Lower leg skin (tissue), 4 donors: ENCODE measurements around the gene RPS6KC1. TPM values are rescaled to one million over a fixed set of nuclear protein-coding genes. Genes with fewer than 3 reads are reported as not detected.

Experiments
- DNase-seq, 2 donors: peaks; one replicate each; pipeline ENCODE4 v3.0.0-alpha.2; 2019; ENCODE audit warnings: low spot score in 2 of 2
- H3K4me3 ChIP-seq: fragments of 200-600 bp; sonication (generic); 2 replicates; pipeline ENCODE4 v1.5.1; 2017; ENCODE audit warnings: mild to moderate bottlenecking, low read depth; ENCODE audit not compliant: poor library complexity, severe bottlenecking
- POLR2A ChIP-seq, 2 donors: fragments of 450-650 bp; IDR thresholded peaks; one replicate each; pipeline ENCODE4 v1.6.1; 2016 to 2017; ENCODE audit warnings: antibody characterized with exemption in 2 of 2, mild to moderate bottlenecking in 1 of 2, moderate library complexity in 1 of 2
- WGBS, 2 donors: methylation state at CpG; one replicate each; pipeline ENCODE4 v1.1.5; 2018; 5-methylcytosine and 5-hydroxymethylcytosine counted together
- intact Hi-C: fragments of 100-400 bp; cut with DNase I; formaldehyde crosslinking; loops from one replicate; pipeline ENCODE4 v1.15.0; 2023; ENCODE audit warnings: low total_unique reads
- total RNA-seq, 4 donors: library from RNA; depleted of rRNA; stranded (reverse); fragments of >200 nt; gene quantifications; one replicate each; pipeline ENCODE4 v1.1.0, GENCODE V29; 2016
- TF ChIP-seq, protein P1 (sequence below), 3 donors: fragments of 450-650 bp; IDR thresholded peaks; one replicate each; pipeline ENCODE4 v1.5.1; 2016; ENCODE audit warnings: antibody characterized with exemption in 3 of 3, mild to moderate bottlenecking in 3 of 3, moderate library complexity in 2 of 3

RPS6KC1 gene, protein sequence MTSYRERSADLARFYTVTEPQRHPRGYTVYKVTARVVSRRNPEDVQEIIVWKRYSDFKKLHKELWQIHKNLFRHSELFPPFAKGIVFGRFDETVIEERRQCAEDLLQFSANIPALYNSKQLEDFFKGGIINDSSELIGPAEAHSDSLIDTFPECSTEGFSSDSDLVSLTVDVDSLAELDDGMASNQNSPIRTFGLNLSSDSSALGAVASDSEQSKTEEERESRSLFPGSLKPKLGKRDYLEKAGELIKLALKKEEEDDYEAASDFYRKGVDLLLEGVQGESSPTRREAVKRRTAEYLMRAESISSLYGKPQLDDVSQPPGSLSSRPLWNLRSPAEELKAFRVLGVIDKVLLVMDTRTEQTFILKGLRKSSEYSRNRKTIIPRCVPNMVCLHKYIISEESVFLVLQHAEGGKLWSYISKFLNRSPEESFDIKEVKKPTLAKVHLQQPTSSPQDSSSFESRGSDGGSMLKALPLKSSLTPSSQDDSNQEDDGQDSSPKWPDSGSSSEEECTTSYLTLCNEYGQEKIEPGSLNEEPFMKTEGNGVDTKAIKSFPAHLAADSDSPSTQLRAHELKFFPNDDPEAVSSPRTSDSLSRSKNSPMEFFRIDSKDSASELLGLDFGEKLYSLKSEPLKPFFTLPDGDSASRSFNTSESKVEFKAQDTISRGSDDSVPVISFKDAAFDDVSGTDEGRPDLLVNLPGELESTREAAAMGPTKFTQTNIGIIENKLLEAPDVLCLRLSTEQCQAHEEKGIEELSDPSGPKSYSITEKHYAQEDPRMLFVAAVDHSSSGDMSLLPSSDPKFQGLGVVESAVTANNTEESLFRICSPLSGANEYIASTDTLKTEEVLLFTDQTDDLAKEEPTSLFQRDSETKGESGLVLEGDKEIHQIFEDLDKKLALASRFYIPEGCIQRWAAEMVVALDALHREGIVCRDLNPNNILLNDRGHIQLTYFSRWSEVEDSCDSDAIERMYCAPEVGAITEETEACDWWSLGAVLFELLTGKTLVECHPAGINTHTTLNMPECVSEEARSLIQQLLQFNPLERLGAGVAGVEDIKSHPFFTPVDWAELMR
- total RNA-seq = 10 to 100 TPM in 3 of 4 donors, 1 to 10 TPM in 1; 7.6 to 15.5 (median 10.6) TPM

DNA sequence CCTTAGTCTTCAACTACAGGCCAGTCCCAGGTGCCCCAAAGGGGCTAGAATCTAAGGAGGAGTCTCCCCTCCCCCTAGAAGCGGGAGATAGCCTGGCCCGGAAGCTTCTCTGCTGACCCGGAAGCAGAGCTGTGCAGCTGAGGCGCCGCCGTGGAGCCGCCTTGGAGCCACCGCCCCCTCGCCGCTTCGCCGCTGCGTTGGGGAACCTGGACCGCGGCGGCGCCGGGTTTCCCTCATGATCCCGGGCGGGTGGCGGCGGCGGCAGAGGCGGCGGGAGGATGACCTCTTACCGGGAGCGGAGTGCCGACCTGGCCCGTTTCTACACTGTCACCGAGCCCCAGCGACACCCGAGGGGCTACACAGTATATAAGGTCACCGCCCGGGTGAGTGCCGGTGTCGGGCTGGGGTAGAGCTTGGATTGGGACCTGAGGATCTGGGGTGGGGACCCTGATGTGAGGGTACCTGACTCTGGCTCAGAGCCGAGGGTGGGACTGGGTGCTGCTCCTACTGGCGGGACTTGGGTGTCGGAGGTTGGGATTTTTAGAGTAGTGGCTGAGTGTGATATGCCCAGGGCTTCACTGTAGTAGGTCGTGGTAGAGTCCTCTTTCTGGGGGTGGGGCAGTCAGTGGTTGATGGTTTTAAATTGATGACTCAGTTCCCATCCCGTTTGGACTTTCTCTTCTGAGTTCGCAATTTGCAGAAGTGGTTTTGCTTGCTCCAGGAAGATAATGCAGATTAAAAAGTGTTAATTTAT, at the start of gene RPS6KC1:
TSS of gene RPS6KC1 (plus strand) at position 115 of the 754 bp plus-strand sequence. CDS start at position 279, 164 bp downstream.
- WGBS, 2 donors = 0% methylated on average over 23 to 36 of the region's 42 CpGs
- peak within 1 kb of the TSS; percentile 67 for H3K4me3 ChIP-seq
- TF ChIP-seq POLR2A (IDR thresholded peaks at IDR 0.05) = no peak
- TF ChIP-seq, protein P1, sequence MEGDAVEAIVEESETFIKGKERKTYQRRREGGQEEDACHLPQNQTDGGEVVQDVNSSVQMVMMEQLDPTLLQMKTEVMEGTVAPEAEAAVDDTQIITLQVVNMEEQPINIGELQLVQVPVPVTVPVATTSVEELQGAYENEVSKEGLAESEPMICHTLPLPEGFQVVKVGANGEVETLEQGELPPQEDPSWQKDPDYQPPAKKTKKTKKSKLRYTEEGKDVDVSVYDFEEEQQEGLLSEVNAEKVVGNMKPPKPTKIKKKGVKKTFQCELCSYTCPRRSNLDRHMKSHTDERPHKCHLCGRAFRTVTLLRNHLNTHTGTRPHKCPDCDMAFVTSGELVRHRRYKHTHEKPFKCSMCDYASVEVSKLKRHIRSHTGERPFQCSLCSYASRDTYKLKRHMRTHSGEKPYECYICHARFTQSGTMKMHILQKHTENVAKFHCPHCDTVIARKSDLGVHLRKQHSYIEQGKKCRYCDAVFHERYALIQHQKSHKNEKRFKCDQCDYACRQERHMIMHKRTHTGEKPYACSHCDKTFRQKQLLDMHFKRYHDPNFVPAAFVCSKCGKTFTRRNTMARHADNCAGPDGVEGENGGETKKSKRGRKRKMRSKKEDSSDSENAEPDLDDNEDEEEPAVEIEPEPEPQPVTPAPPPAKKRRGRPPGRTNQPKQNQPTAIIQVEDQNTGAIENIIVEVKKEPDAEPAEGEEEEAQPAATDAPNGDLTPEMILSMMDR (IDR thresholded peaks at IDR 0.05) = no peak
- intact Hi-C loops = no loop called here
- DNase-seq = peak; percentile 59 to 96

DNA sequence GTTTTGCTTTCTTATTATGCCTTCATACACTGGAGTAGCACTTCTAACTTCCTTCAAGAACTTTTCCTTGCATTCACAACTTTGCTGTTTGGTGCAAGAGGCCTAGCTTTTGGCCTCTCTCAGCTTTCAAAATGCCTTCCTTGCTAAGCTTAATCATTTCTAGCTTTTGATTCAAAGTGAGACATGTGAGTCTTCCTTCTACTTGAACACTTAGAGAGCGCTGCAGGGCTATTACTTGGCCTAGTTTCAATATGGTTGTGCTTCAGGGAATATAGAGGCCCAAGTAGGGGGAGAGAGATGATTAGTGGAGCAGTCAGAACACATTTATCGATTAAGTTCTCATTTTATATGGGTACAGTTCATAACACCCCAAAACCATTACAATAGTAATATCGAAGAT, 47.8 kb upstream of the RPS6KC1 start:
- DNase-seq = no peak
- no peak overlapping the region for H3K4me3 ChIP-seq
- TF ChIP-seq, protein P1 (IDR thresholded peaks at IDR 0.05) = no peak
- no peak for TF ChIP-seq POLR2A (IDR thresholded peaks at IDR 0.05)
- intact Hi-C loops = no loop called here
- 76 to 89% methylated on average over 3 of the region's 3 CpGs for WGBS, 2 donors

DNA sequence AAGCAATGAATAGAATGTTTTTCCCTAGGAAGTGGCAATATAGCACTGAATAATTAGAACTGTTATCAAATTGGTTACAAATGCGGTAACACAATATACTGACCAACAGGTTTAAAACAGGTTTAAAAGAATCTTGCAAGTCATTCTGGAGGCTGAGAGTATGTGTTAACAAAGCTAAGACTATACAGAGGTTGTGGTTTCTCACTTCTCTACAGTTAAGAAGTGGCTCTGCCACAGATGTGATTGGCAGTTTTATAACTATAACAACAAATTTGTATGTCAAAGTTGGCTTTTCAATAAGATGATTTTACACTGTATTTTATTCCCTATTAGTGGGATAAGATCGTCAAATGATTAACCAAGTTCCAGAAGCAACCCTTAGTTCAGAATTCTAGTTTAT, 42.5 kb upstream of the RPS6KC1 start:
- no peak for TF ChIP-seq POLR2A (IDR thresholded peaks at IDR 0.05)
- TF ChIP-seq, protein P1 (IDR thresholded peaks at IDR 0.05) = no peak
- H3K4me3 ChIP-seq = no peak overlapping the region
- intact Hi-C loops = no loop called here
- DNase-seq = no peak
- WGBS, 2 donors = 87 to 89% methylated on average over 2 of the region's 2 CpGs

DNA sequence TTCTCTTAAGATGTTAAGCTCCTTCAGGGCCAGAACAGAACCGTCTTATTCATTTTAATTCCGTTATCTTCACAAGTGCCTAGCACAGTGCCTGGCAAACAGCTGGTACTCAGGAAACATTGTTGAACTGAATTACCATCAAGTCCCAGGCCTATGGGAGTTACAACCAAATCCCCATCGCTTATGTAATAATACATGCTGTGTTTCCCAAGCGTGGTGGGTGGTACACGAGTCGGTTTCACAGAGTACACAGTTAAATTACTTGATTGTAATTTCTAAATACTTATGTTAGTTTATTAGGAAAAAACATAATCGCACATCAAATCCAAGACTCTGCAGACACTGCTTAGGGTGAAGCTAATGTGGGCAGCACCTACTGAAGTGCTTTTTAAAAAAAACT, 36.4 kb upstream of the RPS6KC1 start:
- no peak for DNase-seq

More for the DNA sequence above, 36.4 kb upstream of the RPS6KC1 start:
- peak overlapping the region; percentile 81 for H3K4me3 ChIP-seq
- TF ChIP-seq POLR2A (IDR thresholded peaks at IDR 0.05) = no peak
- TF ChIP-seq, protein P1 (IDR thresholded peaks at IDR 0.05) = no peak
- intact Hi-C loops = no loop called here
- 11 to 14% methylated on average over 7 of the region's 7 CpGs for WGBS, 2 donors
